Lower lobe of right lung (tissue), 2 donors: Measurements from ENCODE around the gene IBTK. TPM values are rescaled to one million over a fixed set of nuclear protein-coding genes. Genes with fewer than 3 reads are reported as not detected.

Experiments used
- ATAC-seq, 2 donors: fragments of 200-7000 bp; cut with Tn5 transposase; one replicate each; pipeline ENCODE4 v1.9.1; 2020 to 2022; ENCODE audit warnings: mild to moderate bottlenecking in 2 of 2, moderate library complexity in 2 of 2
- DNase-seq: peaks from one replicate; pipeline ENCODE4 v3.0.0-alpha.2; 2020
- H3K27ac ChIP-seq: fragments of 200-600 bp; one replicate; pipeline ENCODE4 v1.8.0; 2022
- H3K27me3 ChIP-seq: fragments of 200-600 bp; one replicate; pipeline ENCODE4 v1.8.0; 2022; ENCODE audit warnings: low read depth
- H3K36me3 ChIP-seq: fragments of 200-600 bp; one replicate; pipeline ENCODE4 v1.8.0; 2022; ENCODE audit warnings: mild to moderate bottlenecking
- H3K4me1 ChIP-seq: fragments of 200-600 bp; one replicate; pipeline ENCODE4 v1.8.0; 2022
- H3K4me3 ChIP-seq: fragments of 200-600 bp; one replicate; pipeline ENCODE4 v1.8.0; 2022; ENCODE audit warnings: mild to moderate bottlenecking
- H3K9me3 ChIP-seq: fragments of 200-600 bp; one replicate; pipeline ENCODE4 v1.8.0; 2022
- intact Hi-C: fragments of 100-400 bp; cut with DNase I; formaldehyde crosslinking; loops from one replicate; pipeline ENCODE4 v1.11.0; 2022
- total RNA-seq: library from RNA; stranded (reverse); fragmentation: NEBNext Ultra II Directional; extraction: Animal tissue kit (Norgen Biotek cat#: 25700); gene quantifications from one replicate; pipeline ENCODE4 v1.2.1, GENCODE V29; 2021
- TF ChIP-seq, protein P1 (sequence below): fragments of 200-600 bp; IDR thresholded peaks from one replicate; pipeline ENCODE4 v1.8.0; 2022; ENCODE audit warnings: antibody characterized with exemption, mild to moderate bottlenecking
- donor health status: DM: no; HTN: yes; CAD: no; lungs with severe emphysema.

The IBTK gene
- total RNA-seq, 1 donor from 2014 or later = 27.4 TPM

DNA sequence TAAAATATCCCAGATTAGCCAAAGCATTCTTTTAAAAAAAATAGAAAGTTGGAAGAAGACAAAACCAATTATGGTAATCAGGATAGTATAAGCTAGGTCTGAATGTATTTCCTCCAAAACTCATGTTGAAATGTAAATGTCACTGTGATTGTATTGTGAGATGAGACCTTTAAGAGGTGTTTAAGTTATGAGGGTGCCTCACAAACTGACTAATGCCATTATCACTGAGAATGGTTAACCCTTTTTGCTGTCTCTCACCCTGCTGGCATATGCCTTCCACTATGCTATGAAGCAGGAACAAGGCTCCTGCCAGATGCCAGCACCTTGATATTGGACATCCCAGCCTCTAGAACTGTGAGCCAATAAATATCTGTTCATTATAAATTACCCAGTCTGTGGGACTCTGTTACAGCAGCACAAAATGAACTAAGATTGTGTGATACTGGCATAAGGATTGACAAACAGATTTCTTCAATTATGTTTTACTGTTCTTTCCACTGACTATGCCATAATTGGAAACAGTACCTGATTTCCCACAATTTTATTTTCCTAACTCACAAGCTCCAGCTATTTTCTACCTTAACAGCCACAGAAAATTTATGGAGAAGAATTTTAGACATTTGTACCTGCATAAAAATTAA lies 63.8 kb downstream of the IBTK start:
- intact Hi-C loops = no loop called here
- Histone ChIP-seq H3K27me3 (no peaks in the 10 kb centered on the region), H3K36me3 (peaks cover 88% of the 10 kb centered on the region), H3K4me3 (no peak overlapping the region), H3K27ac (no peak overlapping the region), H3K4me1 (no peaks in the 10 kb centered on the region), H3K9me3 (no peaks in the 10 kb centered on the region)
- TF ChIP-seq, protein P1, sequence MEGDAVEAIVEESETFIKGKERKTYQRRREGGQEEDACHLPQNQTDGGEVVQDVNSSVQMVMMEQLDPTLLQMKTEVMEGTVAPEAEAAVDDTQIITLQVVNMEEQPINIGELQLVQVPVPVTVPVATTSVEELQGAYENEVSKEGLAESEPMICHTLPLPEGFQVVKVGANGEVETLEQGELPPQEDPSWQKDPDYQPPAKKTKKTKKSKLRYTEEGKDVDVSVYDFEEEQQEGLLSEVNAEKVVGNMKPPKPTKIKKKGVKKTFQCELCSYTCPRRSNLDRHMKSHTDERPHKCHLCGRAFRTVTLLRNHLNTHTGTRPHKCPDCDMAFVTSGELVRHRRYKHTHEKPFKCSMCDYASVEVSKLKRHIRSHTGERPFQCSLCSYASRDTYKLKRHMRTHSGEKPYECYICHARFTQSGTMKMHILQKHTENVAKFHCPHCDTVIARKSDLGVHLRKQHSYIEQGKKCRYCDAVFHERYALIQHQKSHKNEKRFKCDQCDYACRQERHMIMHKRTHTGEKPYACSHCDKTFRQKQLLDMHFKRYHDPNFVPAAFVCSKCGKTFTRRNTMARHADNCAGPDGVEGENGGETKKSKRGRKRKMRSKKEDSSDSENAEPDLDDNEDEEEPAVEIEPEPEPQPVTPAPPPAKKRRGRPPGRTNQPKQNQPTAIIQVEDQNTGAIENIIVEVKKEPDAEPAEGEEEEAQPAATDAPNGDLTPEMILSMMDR = no peak
- no peak for DNase-seq
- no peak for ATAC-seq

DNA sequence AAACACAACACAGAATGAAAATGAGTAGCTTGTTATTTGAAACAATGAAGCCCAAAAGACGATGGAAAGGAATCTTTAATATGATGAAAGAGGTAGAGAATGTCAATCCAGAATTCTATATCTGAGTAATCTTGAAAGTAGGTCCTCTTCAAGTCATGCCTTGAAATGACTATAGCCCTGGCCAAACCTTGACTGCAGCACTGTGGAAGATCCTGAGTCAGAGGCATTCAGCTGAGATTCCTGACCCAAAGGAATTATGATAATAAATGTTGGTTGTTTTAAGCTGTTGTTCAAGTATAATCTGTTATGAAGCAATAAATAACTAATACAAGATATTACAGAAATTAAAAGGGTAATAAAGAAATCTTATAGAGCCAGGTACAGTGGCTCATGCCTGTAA lies 64.8 kb downstream of the IBTK start:
- H3K27me3 ChIP-seq = no peaks in the 10 kb centered on the region
- H3K4me3 ChIP-seq = no peak overlapping the region
- no peaks in the 10 kb centered on the region for H3K9me3 ChIP-seq
- intact Hi-C loops = no loop called here
- no peaks in the 10 kb centered on the region for H3K4me1 ChIP-seq
- ATAC-seq (no peak), DNase-seq (no peak)
- peaks cover 81% of the 10 kb centered on the region for H3K36me3 ChIP-seq
- TF ChIP-seq, protein P1 = no peak
- no peak overlapping the region for H3K27ac ChIP-seq

DNA sequence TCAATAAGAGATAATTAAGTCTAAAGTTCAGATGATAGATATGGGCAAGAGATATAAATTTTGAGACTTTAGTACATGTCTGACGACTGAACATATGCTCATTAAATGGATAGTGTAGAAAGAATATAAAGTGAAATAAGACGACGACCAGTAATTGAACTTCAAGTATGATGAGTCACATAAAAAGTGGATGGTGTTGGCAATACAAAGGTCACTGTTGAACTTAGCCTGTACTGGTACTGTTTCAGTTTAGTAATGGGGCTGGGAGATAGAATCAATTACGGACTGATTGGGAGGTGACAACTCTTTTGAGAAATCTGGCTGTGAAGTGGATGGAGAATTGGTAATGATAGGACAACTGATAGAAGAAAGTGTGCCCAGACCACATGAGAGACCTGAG lies 68.1 kb downstream of the IBTK start:
- no peak for DNase-seq
- H3K36me3 ChIP-seq = peaks cover 80% of the 10 kb centered on the region

DNA sequence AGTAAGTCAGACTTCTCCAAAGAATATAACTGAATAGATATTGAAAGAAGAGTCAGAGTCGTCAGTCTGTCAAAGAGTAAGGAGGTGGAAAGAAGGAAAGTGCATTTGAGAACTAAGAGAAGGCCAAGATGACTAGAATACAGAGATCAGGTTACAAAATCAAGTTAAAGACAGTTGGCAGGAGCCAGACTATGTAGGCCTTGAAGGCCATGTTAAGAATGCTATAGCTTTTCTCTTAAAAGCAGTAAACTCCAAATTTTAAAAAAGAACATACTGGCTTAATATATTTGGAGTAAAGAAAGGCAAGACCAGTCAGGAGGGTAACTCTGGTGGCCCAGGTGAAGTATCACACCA lies 68.8 kb downstream of the IBTK start:
- Histone ChIP-seq H3K27ac (no peak overlapping the region), H3K27me3 (no peaks in the 10 kb centered on the region), H3K36me3 (peaks cover 80% of the 10 kb centered on the region), H3K4me3 (no peak overlapping the region), H3K4me1 (no peaks in the 10 kb centered on the region), H3K9me3 (no peaks in the 10 kb centered on the region)
- intact Hi-C loops = no loop called here
- DNase-seq = no peak
- TF ChIP-seq, protein P1 = no peak
- ATAC-seq = no peak

More for the DNA sequence above, 68.1 kb downstream of the IBTK start:
- no peaks in the 10 kb centered on the region for H3K9me3 ChIP-seq
- intact Hi-C loops = no loop called here
- H3K27ac ChIP-seq = no peak overlapping the region
- no peaks in the 10 kb centered on the region for H3K27me3 ChIP-seq
- H3K4me3 ChIP-seq = no peak overlapping the region
- no peak for ATAC-seq
- TF ChIP-seq, protein P1 = no peak
- H3K4me1 ChIP-seq = no peaks in the 10 kb centered on the region

DNA sequence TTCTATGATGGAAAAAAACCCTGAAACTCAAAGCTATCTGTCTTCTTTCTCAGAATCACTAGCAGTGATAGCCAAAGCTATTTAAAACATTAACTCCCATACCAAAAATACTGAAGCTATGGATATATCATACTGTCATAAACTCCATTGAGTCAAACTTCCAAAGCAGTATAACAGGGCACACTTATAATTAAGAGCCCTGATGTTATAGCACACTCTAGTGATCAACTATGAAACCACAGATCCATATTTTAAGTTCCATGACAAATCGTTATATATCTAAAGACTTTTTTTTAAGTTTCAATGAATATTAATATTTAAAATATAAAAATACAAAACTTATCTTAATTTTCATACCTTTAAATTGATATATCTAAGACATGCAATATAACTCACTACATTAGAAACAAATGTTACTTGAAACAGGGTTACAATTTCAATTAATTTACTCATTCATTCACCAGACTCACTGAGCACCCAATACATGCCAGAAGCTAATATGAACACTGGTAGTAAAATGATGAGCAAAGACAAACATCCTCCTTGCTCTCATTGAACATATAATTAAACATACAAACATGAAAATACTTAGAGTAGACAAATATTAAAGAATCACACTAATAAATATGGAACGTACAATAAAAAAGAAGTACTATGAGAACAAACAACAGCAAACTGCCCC lies 69.3 kb downstream of the IBTK start:
- H3K4me1 ChIP-seq = no peaks in the 10 kb centered on the region
- peaks cover 84% of the 10 kb centered on the region for H3K36me3 ChIP-seq

More for the DNA sequence above, 69.3 kb downstream of the IBTK start:
- DNase-seq (no peak), ATAC-seq (no peak)
- Histone ChIP-seq H3K27ac (no peak overlapping the region), H3K4me3 (no peak overlapping the region), H3K9me3 (no peaks in the 10 kb centered on the region), H3K27me3 (no peaks in the 10 kb centered on the region)
- intact Hi-C loops = no loop called here
- TF ChIP-seq, protein P1 = peak; percentile 12
